Inflammatory macrophage (primary cell): Measurements from ENCODE around the gene CDCA3.
A peak's percentile ranks its signal among the peaks of the same experiment; 100 is the strongest.
"Not testable (repeated sequence)": the region's sequence is repeated elsewhere in the genome, so short reads cannot be mapped to it uniquely, and the experiment has no call there.

Experiments used
- DNase-seq, 2 donors: peaks; one replicate each; pipeline ENCODE4 v3.0.0-alpha.2; 2020 to 2022

The CDCA3 gene

DNA sequence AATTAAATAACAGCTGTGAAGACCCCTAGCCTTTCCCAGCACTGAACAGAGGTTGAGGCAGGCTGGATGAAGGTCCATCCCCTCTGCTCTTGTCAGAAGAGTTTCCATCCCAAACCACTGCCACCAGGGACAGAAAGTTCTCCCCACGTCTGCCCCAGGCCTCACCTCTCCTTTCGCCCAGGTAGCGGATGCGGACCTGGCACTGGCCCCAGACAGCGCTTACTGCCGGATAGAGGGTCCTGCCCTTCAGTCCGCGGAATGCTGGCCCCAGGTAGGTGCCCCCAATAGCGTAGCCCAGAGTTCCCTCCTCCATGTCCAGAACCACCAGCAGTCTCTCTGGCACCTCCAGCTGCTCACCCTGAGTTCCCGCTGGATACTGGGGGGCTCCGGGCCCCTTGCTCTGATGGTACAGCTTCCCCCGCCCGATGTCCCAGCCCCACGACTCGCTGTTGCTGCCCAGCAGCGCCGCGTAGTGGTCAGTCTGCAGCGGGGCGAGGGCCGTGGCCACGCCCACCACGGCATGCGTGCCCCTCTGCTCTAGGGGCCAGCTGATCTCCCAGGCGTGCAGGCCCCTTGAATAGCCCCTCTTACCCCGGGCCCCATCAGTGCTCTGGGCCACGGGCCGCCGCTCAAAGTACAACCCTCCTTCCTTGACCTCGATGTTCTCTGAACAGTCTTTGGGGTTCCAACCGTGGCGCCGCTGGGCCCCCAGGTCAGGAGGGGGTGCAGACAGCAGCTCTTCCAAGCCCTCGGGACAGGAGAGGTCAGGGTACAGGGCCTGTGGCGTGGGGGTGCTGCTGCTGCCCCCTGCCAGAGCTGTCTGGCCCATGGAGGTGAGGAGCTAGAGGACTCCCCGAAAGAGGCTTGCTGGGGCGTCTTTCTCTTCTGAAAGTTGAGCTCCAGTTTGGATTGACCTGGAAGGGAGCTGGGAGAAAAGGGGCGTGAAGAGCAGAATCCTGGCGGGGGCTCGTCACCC is 21.3 kb upstream of the CDCA3 start:
- DNase-seq: peak; percentile 72 to 81

DNA sequence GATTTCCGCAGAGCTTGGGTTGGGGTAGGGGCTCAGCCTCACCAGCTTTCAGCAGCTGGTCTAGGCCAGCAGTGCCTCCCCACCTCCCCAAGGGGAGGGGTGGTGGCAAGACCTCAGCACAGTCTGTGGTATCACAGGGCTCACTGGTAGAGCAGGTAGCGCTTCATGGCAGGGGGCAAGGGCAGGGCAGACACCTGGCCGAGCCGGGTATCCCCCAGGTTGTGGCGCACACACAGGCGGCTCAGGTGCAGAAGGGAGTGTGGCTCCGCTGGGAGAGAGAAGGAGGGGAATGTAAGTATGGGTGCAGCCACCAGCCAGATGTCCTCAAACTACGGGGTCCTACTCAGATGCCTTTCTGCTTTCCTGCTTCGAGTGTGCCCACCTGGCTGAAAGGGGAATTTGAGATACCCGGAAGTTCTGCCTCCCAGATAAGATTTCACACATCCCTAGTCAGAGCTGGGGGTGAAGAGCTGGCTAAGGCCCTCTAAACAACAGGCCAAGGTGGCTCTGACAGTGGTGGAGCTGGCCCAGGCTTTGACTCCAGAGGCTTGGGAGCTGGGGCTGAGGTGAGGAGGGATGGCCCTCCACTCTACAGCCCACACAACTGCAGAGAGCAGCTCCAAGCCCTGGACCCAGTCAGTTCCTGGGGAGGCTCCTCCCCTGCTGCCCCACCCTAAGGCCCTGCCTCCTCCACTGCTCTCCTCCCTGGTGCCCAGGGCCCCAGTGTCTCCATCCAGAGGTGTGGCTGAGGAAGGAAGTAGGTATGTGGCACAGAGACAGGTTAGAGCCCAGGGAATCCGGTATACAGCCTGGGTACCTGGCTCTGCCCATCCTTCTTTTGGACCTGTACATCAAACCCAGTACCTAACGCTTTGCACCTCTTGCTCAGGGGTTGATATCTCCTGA is 20.2 kb upstream of the CDCA3 start:
- DNase-seq: no peak

DNA sequence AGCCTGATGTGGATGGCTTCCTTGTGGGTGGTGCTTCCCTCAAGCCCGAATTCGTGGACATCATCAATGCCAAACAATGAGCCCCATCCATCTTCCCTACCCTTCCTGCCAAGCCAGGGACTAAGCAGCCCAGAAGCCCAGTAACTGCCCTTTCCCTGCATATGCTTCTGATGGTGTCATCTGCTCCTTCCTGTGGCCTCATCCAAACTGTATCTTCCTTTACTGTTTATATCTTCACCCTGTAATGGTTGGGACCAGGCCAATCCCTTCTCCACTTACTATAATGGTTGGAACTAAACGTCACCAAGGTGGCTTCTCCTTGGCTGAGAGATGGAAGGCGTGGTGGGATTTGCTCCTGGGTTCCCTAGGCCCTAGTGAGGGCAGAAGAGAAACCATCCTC is 19.2 kb upstream of the CDCA3 start:
- DNase-seq: not testable (repeated sequence)

DNA sequence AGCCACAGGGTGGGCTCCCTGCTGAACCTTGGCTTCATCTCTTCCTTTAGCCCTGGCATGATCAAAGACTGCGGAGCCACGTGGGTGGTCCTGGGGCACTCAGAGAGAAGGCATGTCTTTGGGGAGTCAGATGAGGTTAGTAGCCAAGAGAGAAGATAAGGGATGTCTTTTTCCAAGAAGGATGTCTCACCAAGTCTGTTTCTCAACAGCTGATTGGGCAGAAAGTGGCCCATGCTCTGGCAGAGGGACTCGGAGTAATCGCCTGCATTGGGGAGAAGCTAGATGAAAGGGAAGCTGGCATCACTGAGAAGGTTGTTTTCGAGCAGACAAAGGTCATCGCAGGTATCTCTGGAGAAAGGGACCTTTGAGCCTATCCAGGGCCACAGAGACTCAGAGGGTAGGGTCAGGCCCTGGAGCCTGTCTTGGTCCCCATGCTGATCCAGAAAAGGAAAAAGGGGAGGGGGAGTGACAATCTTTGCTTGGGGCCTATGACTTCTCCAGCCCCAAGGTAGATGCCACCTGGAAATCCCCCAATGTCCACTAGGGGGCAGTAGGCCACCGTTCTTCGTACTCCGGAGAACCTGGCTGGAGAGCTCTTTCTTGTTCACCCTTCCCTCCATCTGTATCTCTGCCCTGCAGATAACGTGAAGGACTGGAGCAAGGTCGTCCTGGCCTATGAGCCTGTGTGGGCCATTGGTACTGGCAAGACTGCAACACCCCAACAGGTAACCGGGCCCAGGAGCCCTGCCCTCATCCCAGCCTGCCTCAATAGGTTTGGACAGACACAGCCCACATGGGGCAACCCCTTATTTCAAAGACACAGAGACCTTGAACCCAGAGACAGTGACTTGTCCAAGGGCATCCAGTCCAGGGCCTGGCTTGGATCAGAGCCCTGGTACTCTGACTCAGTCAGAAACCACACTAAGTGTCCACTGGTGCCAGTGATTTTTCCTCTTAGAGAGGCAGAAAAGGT is 18.2 kb upstream of the CDCA3 start:
- DNase-seq: peak; percentile 72 to 79

DNA sequence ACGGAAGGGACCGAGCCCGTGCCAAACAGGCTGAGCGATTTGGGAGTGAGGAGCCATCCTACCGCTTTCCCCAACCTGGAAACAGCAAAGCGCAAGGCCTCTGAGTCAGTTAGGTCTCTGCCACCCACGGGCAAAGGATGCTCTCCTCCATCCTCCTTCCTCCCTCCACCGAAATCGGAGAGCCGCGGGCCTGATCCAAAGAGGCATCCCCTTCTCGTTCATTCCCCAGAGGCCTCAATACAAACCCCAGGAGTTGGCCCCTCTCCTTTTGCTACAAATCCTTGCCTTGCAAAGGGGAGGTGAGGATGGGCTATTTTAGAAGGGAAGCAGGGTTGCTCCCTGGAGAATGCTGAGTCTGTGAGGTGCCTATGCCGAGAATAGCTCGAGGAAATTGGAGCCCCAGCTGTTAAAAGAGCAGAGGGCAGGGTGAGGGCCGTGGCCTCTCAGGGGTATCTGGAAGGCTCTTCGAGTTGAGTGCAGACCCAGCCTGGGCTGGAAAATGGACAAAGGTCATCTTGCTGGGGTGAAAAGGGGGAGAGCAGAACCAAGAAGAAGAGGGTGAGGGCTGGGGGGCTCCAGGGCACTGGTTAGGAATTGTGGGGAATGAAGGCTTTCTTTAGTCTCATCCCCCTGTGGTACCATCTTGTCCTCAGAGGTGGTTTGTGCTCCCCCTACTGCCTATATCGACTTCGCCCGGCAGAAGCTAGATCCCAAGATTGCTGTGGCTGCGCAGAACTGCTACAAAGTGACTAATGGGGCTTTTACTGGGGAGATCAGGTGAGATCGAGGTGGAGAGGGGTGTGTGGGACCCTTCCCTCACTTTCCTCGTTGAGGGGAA is 17.3 kb upstream of the CDCA3 start:
- DNase-seq: no peak

DNA sequence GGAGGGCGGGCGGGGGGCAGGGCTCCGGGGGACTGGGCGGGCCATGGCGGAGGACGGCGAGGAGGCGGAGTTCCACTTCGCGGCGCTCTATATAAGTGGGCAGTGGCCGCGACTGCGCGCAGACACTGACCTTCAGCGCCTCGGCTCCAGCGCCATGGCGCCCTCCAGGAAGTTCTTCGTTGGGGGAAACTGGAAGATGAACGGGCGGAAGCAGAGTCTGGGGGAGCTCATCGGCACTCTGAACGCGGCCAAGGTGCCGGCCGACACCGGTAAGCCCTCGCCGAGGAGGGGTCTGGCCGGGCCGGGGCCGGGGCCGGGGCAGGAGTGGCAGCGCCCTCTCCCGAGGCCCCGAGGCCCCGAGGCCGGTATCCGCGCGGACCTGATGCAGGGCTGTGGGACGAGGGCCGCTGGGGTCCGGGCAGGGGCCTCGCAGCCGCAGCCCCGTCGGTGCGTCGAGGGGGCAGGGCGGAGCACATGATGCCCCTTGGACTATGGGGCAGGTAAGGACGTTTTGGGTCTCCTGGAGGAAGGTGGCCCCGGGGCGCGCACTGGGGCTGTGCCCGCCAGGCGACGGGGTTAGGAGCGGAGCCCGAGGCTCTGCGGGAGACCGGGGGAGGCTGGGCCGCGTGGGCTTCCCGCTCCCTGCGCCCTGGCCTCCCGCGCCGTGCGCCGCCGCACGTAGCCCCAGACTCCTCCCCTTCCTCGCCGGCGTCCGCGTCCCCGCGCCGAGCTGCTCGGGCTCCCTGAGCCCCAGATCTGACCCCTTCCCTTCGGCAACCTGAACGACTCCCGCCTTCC is 16.5 kb upstream of the CDCA3 start, which contains the start of gene TPI1:
Gene TPI1, plus strand, starts transcription at position 119 of the 798 bp plus-strand sequence. Its CDS starts 36 bp downstream, at position 155.
- peak; percentile 88 to 91 for DNase-seq

DNA sequence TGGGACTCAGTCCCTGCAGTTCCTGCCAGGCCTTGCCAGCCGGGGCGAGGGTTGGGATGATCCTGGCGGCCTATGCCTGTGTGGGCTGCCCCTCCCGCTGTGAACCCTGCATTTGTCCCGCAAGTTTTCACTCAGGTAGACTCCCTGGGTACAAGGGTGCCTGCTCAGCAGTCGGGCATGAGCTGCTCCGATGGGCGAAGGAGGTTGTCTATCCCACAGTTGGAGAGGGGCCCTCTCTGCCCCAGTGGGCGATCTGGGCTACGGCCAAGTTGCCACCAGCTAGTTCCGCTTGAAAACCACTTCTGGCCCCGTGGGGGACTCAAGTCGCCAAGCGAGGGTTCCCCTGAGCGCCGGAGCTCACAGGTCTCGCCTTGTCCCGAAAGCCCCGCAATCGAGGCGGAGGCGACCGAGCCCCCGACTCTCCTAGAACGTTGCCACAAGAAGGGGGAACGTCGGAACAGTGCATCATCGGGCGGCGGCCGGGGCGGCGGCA is 15.9 kb upstream of the CDCA3 start:
- DNase-seq: peak; percentile 72 to 86

DNA sequence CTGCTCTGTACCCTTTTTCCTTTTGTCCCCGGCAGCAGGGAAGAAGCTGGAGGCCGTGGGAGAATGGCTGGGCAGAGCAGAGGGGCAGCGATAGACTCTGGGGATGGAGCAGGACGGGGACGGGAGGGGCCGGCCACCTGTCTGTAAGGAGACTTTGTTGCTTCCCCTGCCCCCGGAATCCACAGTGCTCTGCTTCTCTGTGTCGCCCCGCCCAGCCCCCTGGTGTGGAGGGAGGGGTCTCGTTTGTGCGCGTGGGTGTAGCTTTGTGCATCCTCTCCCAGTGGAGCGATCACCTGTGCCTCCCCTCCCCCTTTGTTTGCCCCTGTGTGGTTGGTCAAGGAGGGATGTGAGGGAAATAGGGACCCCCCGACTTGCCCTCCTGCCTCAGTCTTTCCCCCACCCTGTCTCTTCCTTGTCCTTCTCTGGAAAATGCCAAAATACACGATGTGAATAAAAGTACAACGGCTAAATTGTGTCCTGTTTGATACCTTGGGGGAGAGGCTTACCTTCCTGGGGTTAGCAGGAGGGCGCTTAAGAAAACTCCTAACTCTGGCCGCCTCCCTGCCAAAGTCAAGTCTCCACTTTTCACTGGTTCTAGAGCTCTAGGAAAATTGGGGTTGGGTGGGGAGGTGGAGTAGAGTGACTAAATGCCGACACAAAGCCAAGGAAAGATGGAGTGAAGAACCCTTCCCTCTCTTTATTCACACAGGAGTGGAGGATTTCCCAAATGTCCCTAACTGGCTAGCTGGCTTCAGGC is 15.3 kb upstream of the CDCA3 start:
- DNase-seq: no peak

DNA sequence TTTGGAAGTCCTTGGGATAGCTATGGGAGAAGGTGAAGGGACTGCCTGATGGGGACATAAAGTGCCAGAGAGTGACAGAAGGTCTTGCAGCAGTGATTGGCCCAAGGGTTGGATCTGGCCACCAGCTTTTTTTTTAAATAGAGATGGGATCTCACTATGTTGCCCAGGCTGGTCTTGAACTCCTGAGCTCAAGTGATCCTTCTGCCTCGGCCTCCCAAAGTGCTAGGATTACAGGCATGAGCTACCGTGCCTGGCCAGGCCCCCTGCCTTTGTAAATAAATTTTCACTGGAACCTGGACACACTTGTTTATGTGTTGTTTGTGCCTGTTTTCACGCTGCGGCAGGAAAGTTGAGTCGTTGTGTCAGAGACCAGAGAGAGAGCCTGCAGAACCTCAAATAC is 14.2 kb upstream of the CDCA3 start:
- DNase-seq: not testable (repeated sequence)

DNA sequence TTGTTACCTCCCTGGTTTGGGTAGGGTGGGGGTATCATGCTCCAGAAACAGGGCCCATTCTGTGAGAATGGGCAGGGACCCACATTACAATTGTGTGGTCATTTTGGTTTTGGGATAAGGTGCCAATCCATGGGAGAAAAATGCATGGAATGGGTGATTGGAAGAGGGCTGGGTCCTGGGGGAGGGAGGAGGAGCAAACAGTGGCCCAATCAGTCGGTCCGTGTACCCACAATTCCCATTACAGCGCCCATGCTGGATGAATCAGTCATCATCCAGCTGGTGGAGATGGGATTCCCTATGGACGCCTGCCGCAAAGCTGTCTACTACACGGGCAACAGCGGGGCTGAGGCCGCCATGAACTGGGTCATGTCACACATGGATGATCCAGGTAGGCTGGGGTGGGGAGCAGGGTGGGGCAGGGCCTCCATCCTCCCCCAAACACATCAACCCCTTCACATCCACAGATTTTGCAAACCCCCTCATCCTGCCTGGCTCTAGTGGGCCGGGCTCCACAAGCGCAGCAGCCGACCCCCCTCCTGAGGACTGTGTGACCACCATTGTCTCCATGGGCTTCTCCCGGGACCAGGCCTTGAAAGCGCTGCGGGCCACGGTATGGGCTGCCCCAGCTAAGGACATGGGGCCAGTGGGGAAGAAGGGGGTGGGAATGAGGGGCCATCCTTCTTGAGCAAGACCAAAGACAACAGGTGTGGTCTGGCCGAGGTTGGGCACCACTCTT is 12.7 kb upstream of the CDCA3 start:
- DNase-seq: no peak

DNA sequence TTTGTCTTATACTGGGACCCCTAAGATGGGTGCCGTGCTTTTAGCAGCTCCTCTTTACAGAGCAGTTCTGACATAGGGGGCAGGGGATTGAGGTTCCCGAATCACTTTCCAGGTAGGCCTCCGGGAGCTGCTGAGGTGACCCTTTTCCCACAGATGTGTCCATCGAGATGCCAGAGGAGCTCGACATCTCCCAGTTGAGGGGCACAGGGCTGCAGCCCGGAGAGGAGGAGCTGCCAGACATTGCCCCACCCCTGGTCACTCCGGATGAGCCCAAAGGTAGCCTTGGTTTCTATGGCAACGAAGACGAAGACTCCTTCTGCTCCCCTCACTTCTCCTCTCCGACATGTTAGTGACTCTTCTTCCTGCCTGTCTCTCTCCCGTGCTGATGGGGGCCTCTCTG is 11.9 kb upstream of the CDCA3 start:
- no peak for DNase-seq

DNA sequence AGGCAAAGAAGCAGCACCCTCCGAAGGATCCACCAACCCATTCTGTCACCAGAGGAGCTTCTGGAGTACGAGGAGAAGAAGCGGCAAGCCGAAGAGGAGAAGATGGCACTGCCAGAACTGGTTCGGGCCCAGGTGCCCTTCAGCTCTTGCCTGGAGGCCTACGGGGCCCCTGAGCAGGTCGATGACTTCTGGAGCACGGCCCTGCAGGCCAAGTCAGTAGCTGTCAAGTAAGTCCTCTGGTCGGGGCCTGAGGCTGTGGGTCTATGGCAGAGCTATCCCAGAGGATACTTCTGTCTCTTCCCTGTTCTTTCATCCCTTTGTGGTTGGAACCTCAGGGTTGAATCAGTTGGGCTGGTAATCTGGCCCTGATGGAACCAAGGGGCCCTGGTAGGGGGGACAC is 10.3 kb upstream of the CDCA3 start:
- no peak for DNase-seq

DNA sequence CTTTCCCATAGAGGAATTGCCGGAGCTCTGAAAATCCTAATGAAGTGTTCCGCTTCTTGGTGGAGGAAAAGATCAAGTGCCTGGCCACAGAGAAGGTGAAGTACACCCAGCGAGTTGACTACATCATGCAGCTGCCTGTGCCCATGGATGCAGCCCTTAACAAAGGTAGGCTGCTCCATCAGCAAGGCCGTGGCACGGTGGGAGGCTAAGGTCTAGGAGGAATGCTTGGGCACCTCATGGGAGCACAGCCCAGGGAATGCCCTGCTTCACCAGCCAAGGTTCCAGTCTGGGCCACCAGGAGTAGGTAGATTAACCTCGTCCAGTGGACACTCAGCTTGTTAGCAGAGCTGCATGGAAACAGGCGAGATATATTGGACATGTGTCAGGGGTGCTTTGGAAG is 9.9 kb upstream of the CDCA3 start:
- DNase-seq: no peak

DNA sequence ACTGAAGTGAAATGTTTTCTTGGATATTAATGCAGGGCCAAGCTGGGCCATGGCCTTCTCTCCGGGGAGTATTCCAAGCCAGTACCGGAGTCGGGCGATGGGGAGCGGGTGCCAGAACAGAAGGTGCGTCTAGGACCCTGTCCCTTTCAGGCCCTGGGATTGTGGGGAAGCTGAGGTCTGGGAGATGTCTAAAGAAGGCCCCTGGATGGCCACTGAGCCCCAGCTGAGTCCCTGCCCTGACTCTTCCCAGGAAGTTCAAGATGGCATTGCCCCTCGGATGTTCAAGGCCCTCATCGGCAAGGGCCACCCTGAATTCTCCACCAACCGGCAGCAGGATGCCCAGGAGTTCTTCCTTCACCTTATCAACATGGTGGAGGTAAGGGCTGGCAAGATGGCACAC is 9.0 kb upstream of the CDCA3 start:
- DNase-seq: no peak

DNA sequence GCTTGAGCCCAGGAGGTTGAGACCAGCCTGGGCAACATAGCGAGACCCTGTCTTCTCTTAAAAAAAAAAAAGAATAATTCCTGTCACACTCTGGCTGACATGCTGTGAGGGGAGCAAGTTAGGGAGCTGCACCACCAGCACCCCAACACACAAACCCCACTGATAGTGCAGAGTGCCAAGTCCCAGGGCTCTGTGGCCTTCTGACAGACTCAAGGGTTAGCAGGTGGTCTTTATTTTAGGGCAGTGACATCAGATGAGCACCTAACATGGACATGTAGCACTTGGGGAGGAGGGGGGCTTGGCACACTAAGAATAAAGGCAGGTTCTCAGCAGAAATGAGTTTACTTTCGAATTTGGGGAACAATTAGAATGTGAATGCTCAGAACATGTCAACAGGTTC is 7.7 kb upstream of the CDCA3 start:
- no peak for DNase-seq

DNA sequence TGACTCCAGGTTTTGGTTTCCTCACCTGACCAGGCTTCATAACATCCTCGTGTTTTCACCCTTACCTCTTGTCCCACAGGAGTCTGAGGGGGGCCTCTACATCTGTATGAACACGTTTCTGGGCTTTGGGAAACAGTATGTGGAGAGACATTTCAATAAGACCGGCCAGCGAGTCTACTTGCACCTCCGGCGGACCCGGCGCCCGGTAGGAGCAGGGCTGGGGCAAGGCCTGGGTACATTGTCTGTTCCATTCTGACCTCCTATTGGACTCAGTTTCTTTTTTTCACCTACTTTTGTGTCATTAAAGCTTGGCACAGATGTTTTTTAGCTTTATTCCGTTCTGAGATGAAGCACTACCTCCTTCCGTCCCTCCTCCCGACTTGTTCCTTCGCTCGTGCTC is 4.2 kb upstream of the CDCA3 start:
- DNase-seq: no peak

DNA sequence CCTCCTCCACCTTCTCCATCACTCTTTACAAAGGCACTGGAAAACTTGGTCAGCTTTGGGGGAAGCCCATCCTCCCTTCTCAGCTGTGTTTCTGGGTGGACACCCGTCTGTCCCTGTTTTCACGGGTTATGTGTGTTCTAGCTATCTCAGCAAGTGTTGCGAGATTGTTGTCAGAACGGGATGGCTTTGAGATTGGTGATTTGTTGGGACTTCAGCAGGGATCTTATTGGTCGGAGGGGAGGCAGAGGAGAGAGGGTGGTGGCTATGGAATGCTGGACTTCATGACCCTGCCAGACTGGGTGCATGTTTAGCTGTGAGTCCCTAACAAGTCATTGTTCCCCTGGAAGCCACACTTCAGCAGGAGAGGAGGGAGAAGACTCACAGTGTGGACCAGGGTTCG is 3.0 kb upstream of the CDCA3 start:
- no peak for DNase-seq

DNA sequence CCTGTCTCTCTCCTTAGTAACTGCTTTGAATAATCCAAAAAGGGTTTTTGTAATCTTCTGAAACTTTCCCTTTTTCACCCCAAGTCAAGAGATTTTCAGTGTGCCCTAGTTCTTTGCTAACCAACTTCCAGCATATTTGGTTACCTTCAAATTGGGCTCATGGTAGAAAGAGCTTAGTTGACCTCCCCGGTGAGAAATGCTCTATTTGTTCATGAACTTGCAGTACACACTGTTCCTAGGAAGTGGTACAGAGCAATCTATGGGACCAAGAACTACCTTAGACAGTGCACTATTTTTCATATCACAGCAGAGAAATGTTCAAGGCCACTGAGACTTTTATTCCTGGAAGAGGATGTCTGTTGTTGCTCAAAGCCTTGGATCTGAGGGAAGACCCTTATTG is 2.5 kb upstream of the CDCA3 start:
- no peak for DNase-seq
